ENCODE measurements around the gene CAPZB. TPM values are rescaled to one million over a fixed set of nuclear protein-coding genes. Genes with fewer than 3 reads are reported as not detected.

CAPZB gene
- total RNA-seq, 4 donors from 2014 or later, result 127 to 404 (median 136) TPM

DNA sequence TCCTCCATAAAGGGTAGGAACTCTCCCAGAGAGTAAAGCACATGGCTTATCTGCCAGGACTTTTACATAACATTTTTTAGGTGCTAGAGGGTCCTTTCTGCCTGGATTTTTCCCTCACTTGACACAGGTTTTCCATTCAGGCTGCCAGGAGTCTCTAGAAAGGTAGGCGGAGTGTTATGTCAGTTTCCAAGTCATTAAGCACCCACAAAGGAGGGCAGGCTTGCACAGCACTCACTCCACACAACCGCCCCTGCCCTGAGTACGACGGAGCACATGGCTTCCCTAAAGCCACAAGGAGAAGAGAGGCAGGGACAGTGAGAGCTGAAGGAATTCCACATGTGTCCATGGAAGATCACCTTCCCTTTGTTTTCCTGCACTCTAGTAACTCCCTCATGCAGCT is 55.7 kb downstream of the CAPZB start:
- TF ChIP-seq CTCF (IDR thresholded peaks at IDR 0.05) (no peak), EP300 (IDR thresholded peaks at IDR 0.05; ENCODE audit: low read depth) (no peak), POLR2A (IDR thresholded peaks at IDR 0.05) (no peak), POLR2AphosphoS5 (IDR thresholded peaks at IDR 0.05) (no peak)
- Histone ChIP-seq H3K9me3 (no peaks in the 10 kb centered on the region), H3K4me3 (no peak overlapping the region), H3K27me3 (no peaks in the 10 kb centered on the region), H3K36me3 (no peaks in the 10 kb centered on the region), H3K4me1 (peaks cover 76 to 94% (median 83%) of the 10 kb centered on the region in 4 donors), H3K27ac (peak overlapping the region; percentile 80 to 93 (median 82))
- no peak for DNase-seq
- in situ Hi-C loops (cut with MboI; ENCODE audit: low pct_ligation_motif_present in 1 of 4, low pct_unique_long_range_greater_than_20kb in 1 of 4, low sequenced_read_pairs in 3 of 4) (no loop called here), intact Hi-C loops (cut with DNase I; ENCODE audit: low total_unique reads) (loop anchor here (10.0 kb wide), 1 partner anchor 55 kb away; the partner anchor contains the start of gene CAPZB)
- 68% methylated on average over 4 of the region's 4 CpGs; no CpG with 5 or more reads in 1 of the 2 donors for WGBS, 2 donors (ENCODE audit: low coverage in 1 of 2)

GRCh38 chr1:19427087-19427781 is 58.1 kb downstream of the CAPZB start:
- intact Hi-C loops (cut with DNase I; ENCODE audit: low total_unique reads), result no loop called here
- no peaks in the 10 kb centered on the region for H3K36me3 ChIP-seq
- DNase-seq, result peak; percentile 52
- H3K27me3 ChIP-seq, result no peaks in the 10 kb centered on the region
- peak overlapping the region; percentile 80 to 93 (median 82) for H3K27ac ChIP-seq
- H3K9me3 ChIP-seq, result no peaks in the 10 kb centered on the region
- in situ Hi-C loops (cut with MboI; ENCODE audit: low pct_ligation_motif_present in 1 of 4, low pct_unique_long_range_greater_than_20kb in 1 of 4, low sequenced_read_pairs in 3 of 4), result no loop called here
- H3K4me3 ChIP-seq, result no peak overlapping the region
- 57% methylated on average over 4 to 14 of the region's 14 CpGs for WGBS, 2 donors (ENCODE audit: low coverage in 1 of 2)
- H3K4me1 ChIP-seq, result peaks cover 61 to 92% (median 66%) of the 10 kb centered on the region in 4 donors
- TF ChIP-seq CTCF (IDR thresholded peaks at IDR 0.05) (no peak), POLR2A (IDR thresholded peaks at IDR 0.05) (no peak), POLR2AphosphoS5 (IDR thresholded peaks at IDR 0.05) (peak; percentile 55 to 84 (median 81)), EP300 (IDR thresholded peaks at IDR 0.05; ENCODE audit: low read depth) (peak; percentile 38)

DNA sequence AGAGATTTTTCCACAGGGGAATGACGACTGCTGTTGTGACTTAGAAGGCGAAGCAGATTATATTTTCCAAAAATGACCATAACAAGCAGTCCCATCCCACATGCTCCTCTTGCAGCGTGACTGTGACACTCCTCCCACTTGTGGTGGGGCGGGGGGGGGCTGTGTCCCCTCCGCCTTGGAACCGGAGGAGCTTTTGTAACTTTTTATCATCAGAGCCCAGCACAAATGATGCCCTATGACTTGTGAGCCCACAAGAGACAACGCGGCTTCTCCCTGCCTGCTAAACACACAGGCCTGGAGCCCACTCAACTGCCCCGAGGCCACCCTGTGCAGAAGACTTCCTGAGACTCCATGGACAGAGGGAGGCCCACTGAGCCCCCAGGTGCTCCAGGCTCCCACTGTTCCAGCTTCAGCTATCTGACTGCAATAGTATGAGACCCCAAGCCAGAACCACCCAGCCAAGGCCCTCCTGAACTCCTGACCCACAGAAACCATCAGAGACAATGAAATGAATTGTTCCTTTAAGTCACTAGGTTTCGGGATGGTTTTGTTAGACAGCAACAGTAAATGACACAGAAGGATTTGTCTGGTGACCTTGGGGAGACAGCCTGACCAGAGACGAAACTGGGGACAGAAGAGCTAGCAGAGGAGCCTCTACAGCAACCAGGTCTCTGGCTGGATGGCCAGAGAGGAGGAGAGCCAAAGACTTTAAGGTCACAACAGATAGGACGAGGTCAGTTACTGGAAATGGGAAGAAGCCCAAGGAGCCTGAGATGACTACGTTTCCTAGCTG is 58.8 kb downstream of the CAPZB start:
- Histone ChIP-seq H3K27ac (peak overlapping the region; percentile 80 to 93 (median 82)), H3K4me3 (no peak overlapping the region), H3K4me1 (peaks cover 61 to 96% (median 66%) of the 10 kb centered on the region in 4 donors), H3K9me3 (no peaks in the 10 kb centered on the region), H3K36me3 (no peaks in the 10 kb centered on the region), H3K27me3 (no peaks in the 10 kb centered on the region)
- WGBS, 2 donors (ENCODE audit: low coverage in 1 of 2), result 40 to 63% methylated on average over 2 to 12 of the region's 13 CpGs
- no peak for DNase-seq
- in situ Hi-C loops (cut with MboI; ENCODE audit: low pct_ligation_motif_present in 1 of 4, low pct_unique_long_range_greater_than_20kb in 1 of 4, low sequenced_read_pairs in 3 of 4) (no loop called here), intact Hi-C loops (cut with DNase I; ENCODE audit: low total_unique reads) (no loop called here)
- TF ChIP-seq POLR2AphosphoS5 (IDR thresholded peaks at IDR 0.05), result no peak
- TF ChIP-seq CTCF (IDR thresholded peaks at IDR 0.05), result no peak
- TF ChIP-seq EP300 (IDR thresholded peaks at IDR 0.05; ENCODE audit: low read depth), result no peak
- no peak for TF ChIP-seq POLR2A (IDR thresholded peaks at IDR 0.05)

- Histone ChIP-seq H3K27me3 (no peaks in the 10 kb centered on the region), H3K4me1 (peaks cover 61 to 96% (median 68%) of the 10 kb centered on the region in 4 donors), H3K36me3 (no peaks in the 10 kb centered on the region), H3K9me3 (no peaks in the 10 kb centered on the region), H3K27ac (peak overlapping the region; percentile 80 to 93 (median 82)), H3K4me3 (no peak overlapping the region)
- in situ Hi-C loops (cut with MboI; ENCODE audit: low pct_ligation_motif_present in 1 of 4, low pct_unique_long_range_greater_than_20kb in 1 of 4, low sequenced_read_pairs in 3 of 4) (no loop called here), intact Hi-C loops (cut with DNase I; ENCODE audit: low total_unique reads) (no loop called here)
- 40 to 54% methylated on average over 3 to 6 of the region's 6 CpGs for WGBS, 2 donors (ENCODE audit: low coverage in 1 of 2)
- no peak for TF ChIP-seq EP300 (IDR thresholded peaks at IDR 0.05; ENCODE audit: low read depth)
- no peak for TF ChIP-seq CTCF (IDR thresholded peaks at IDR 0.05)
- peak; percentile 6 for TF ChIP-seq POLR2A (IDR thresholded peaks at IDR 0.05)
- TF ChIP-seq POLR2AphosphoS5 (IDR thresholded peaks at IDR 0.05), result peak in 1 of 3 donors; percentile 14
- no peak for DNase-seq
Measured at GRCh38 chr1:19425646-19426239, 59.6 kb downstream of the CAPZB start.

Data from transverse colon (tissue), 4 donors.